CD4-positive, alpha-beta T cell treated with Interleukin-2 at 100 ng/mL for 4 hours (primary cell): Measurements from ENCODE around the gene AHCY.
"Not testable (repeated sequence)": the region's sequence is repeated elsewhere in the genome, so short reads cannot be mapped to it uniquely, and the experiment has no call there.

Experiments used
- DNase-seq: peaks from one replicate; pipeline ENCODE4 v3.0.0-alpha.2; 2020; ENCODE audit warnings: low spot score

AHCY gene

GRCh38 chr20:34302723-34303533 is at the start of gene AHCY:
AHCY (minus strand) TSS chr20:34303355; CDS start chr20:34303270, 85 bp downstream.
- DNase-seq: peak; percentile 90

- no peak for DNase-seq
Observed at GRCh38 chr20:34350095-34350494, 46.9 kb upstream of the AHCY start.

DNA sequence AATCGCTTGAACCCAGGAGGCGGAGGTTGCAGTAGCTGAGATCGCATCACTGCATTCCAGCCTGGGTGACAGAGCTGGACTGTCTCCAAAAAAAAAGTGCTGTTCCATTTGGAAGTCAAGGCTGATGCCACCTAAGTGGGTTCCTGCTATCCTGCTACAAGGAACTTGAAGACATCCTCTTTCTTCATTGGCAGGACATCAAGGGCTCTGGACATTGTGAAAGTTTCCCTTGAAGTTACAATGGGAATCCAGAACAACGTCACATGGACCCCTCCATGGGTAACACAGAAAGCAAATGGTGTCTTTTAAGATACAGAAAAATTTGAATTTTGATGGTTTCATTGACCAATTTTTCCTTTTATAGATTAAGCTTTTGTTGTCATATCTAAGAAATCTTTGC is 44.4 kb upstream of the AHCY start:
- no peak for DNase-seq

DNA sequence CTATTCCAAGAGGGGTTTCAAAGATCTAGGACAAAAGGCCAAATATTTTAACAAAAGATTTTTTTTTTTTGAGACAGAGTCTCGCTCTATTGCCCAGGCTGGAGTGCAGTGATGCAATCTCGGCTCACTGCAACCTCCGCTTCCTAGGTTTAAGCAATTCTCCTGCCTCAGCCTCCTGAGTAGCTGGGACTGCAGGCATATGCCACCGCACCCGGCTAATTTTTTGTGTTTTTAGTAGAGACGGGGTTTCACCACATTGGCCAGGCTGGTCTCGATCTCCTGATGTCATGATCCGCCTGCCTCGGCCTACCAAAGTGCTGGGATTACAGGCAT is 43.3 kb upstream of the AHCY start:
- not testable (repeated sequence) for DNase-seq

DNA sequence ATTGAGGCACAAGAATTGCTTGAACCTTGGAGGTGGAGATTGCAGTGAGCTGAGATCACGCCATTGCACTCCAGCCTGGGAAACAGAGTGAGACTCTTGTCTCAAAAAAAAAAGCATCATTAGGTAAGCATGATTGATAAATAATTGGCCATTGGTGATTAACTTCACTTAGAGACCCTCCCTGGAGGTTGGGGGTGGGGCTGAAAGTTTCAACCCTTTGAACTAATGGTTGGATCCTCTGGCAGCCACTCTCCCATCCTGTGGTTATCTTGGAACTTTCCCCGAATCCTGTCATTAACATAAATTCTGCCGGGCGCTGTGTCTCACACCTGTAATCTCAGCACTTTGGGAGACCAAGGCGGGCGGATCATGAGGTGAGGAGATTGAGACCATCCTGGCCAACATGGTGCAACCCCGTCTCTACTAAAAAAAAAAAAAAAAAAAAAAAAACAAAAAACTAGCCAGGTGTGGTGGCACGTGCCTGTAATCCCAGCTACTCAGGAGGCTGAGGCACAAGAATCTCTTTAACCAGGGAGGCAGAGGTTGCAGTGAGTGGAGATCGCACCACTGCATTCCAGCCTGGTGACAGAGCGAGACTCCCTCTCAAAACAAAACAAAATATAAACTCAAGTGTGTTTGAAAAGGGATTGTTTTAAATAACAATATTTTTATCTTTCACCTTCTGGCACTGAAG is 42.8 kb upstream of the AHCY start:
- DNase-seq: not testable (repeated sequence)

GRCh38 chr20:34345402-34345736 is 42.2 kb upstream of the AHCY start:
- no peak for DNase-seq

DNA sequence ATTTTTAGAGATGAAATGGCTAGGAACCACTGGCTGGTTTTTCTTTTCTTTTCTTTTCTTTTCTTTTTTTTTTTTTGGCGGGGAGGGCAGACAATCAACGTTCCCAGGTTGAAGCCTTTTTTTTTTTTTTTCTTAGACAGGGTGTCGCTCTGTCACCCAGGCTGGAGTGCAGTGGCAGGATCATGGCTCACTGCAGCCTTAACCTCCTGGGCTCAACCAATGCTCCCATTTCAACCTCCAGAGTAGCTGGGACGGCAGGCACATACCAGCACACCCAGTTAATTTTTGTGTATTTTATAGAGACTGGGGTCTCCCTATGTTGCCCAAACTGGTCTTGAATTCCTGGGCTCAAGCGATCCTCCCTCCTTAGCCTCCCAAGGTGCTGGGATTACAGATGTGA is 41.1 kb upstream of the AHCY start:
- DNase-seq: no peak

DNA sequence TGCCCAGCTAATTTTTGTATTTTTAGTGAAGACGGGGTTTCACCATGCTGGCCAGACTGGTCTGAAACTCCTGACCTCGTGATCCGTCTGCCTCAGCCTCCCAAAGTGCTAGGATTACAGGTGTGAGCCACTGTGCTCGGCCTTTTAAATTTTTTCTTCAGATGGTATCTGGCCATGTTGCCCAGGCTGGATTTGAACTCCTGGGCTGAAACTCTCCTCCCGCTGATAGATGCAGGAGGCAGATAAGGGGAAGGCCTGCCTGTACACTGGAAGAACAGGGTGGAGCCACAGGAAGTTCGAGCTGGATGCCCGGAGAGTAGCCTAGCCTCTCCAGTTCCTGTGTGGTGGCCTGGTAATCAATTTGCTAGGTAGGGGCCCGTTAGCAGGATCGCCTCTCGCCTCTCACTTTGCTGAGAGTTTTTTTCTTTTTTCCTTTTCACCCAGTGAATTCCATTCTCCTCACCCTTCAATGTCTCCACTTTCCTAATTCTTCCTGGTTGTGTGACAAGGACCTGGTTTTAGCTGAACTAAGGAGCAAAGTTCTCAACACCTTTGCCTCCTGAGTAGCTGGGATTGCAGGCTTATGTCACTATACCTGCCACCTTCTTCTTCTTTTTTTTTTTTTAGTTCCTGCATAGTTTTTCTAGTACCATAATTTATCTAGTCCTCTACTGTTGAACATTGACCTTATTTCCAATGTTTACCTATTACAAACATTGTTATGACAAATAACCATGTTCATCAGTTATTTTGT is 40.5 kb upstream of the AHCY start:
- DNase-seq: no peak

- not testable (repeated sequence) for DNase-seq
Observed at GRCh38 chr20:34341199-34341598, 38.0 kb upstream of the AHCY start.

DNA sequence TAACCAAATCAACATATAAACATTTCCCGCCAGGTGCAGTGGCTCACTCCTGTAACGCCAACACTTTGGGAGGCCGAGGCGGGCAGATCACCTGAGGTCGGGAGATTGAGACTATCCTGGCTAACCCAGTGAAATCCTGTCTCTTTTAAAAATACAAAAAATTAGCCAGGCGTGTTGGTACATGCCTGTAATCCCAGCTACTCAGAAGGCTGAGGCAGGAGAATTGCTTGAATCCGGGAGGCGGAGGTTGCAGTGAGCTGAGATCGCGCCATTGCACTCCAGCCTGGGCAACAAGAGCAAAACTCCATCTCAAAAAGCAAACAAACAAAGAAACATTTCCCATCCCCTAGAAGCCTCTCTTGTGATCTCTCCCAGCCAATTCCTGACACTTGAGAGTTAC is 37.6 kb upstream of the AHCY start:
- not testable (repeated sequence) for DNase-seq

DNA sequence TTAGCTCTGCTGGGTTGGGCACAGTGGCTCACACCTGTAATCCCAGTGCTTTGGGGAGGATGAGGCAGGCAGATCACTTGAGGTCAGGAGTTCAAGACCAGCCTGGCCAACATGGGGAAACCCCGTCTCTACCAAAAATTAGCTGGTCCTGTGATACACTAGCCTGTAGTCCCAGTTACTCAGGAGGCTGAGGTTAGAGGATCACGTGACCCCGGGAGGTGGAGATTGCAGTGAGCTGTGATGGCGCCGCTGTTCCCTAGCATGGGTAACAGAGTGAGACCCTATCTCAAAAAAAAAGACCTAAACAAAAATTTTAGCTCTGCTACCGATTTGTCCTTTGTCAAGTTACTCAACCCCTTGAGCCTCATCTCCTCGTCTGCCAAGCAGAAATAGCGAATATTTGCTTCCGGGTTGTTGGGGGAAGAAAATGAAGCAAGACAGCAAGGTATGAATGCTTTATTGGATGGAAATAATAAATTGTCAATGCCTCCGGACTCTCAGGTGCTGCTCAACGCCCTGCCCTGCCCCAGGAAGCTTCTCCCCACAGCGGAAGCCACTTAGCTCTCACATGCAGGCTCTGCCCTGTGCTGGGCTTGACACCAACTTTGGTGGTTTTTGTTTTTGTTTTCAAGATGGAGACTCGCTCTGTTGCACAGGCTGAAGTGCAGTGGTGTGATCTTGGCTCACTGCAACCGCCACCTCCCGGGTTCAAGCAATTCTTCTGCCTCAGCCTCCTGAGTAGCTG is 35.0 kb upstream of the AHCY start:
- no peak for DNase-seq

GRCh38 chr20:34337544-34337943 is 34.4 kb upstream of the AHCY start:
- DNase-seq: no peak

DNA sequence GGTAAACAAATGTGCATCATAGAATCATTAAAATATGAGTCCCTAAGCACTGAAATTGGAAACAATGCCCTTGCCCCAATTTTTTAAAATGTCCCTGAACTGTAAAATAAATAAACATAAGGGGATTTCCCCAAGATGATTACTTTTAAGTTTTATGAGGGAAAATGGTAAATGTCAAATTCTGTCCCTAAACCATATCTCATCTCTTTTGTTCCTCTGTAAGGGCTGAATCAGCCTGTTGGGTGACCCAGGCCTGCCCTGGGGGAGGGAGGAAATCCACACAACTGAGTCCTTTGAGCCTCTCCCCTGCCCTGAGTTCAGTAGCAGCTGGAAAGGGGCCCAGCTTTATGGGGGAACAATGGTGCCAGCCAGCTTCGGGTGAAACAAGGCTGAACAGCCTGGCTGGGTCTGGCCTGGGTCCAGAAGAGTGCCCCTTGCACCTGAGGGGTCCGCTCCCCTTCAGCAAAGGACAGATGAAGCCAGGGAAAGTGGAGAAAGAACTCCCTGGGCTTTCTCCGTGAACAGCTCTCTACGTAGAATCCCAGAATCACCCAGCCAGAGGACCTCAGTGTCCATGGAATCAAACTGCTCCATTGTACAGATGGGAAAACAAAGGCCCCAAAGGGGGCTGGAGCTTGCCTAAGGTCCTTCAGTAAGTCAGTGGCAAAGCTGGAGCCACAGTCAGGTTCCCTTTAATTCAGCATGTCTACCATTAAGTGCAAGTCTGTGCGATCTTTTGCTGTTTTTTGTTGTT is 31.7 kb upstream of the AHCY start:
- no peak for DNase-seq

DNA sequence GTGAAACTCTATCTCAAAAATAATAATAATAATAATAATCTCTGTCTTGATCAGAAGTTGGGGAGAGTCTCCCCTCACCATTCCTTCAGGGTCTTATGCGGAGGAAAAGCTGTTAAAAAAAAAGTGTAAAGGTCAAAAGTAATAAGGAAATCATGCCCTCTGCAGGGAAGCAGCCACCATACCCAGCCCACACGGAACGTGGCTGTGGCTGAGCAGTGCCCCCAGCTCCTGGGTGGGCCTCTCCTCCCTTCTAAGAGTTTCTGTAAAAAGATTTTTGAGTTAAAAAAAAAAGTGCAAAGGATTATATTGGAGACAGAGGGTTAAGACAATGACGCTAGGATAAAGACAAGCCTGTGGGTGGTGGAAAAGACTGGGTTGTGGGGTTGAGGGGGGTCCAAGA is 30.6 kb upstream of the AHCY start:
- no peak for DNase-seq

DNA sequence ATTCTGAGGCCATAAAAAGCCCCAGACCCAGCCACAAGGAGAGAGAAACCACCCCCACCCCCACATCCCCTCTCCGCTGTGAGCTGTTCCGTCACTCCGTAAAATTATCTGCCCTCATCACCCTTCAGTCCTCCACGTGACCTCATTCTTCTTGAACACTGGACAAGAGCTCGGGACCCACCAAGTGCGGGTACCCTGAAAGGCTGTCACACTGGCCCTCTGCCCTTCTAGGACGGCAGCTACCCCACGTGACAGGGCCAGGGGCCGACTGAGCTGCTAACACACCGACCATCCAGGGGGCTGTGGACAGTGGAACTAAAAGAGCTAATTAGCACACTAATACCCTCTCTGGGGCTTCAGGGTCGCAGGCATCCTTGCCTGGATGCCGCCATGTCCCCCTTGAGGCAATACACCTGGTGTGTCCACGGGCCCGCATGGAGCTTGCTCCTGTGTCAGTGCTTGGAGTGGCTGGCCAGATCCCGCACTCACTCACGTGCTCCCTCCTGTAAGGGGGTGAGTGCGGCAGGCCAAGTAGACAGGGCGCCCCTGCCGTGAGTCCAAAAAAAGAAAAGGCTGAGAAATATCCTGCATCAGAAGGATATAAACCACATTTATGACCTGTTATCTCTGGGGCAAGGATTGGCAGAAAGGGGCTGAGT is 29.2 kb upstream of the AHCY start:
- DNase-seq: no peak

DNA sequence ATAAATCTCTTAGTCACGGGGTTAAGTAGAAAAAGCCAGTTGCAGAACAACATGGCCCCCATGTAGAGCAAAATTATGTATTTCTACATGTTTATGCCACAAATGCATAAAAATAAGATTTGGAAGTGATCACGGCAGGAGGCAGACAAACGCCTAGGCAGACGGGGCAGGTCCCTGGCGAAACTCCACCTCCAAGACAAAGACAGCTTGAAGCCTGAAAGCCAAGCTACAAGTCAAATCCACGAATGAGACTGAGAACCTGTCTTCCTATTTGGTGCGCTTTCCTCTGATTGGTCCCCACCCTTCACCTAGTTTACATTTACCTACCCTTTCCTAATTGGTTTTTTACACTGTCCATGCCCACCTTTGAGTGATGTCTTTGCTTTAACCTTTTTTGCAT is 28.7 kb upstream of the AHCY start:
- DNase-seq: no peak

GRCh38 chr20:34330861-34331544 is 27.8 kb upstream of the AHCY start:
- DNase-seq: not testable (repeated sequence)

DNA sequence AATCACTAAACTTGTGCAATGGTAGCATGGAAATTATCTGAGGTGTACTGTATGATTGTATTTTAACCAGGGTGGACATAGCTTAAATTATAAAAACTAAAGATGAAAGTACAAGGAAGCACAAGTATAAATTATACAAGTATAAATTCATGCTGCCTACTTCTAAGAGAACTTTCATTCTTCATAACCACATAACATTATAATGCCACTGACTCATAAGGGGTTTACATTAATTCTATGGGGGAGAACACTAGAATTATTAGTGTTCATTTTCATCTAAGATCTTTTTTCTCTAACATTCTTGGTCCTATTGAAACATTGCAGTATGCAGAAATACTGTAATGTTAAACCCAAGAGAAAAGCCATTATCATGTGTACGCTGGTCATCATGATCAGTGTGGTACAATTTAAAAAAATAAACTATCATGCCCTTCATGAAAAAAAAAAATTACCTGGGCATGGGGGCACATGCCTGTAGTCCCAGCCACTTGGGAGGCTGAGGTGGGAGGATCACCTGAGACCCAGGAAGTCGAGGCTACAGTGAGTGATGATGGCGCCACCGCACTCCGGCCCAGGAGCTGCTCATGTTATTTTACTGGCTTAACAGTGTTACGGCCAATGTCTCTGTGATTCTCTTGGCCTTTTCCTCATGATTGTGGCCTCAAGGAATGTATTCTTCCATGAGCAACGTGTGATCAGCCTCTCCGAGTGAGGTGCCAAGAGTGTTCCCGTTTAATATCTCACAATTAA is 25.9 kb upstream of the AHCY start:
- DNase-seq: no peak

- DNase-seq: not testable (repeated sequence)
Observed at GRCh38 chr20:34328207-34328606, 25.1 kb upstream of the AHCY start.

GRCh38 chr20:34324541-34324940 is 21.4 kb upstream of the AHCY start:
- DNase-seq: no peak
